ENCODE results near the gene SPON1.

GRCh38 chr11:14110629-14111028 lies 148.1 kb downstream of the SPON1 start:
- TF ChIP-seq CTCF (IDR thresholded peaks at IDR 0.05), result no peak
- TF ChIP-seq POLR2AphosphoS5 (IDR thresholded peaks at IDR 0.05), result no peak

Data from transverse colon (tissue), 4 donors.